Smooth muscle cell (in vitro differentiated cells): ENCODE results near the gene NACC2. TPM values are rescaled to one million over a fixed set of nuclear protein-coding genes. Genes with fewer than 3 reads are reported as not detected.

Source experiments
- DNase-seq: peaks from one replicate; lab custom pipeline; 2025; ENCODE audit not compliant: unreplicated experiment; lab: John Stamatoyannopoulos, UW
- H2AFZ ChIP-seq: fragments of 200-600 bp; sonication (generic); 2 replicates; pipeline ENCODE4 v1.6.0; 2016; ENCODE audit warnings: antibody characterized with exemption, low read depth, mild to moderate bottlenecking
- H3F3A ChIP-seq: fragments of 200-600 bp; sonication (generic); 2 replicates; pipeline ENCODE4 v1.6.0; 2017; ENCODE audit warnings: antibody characterized with exemption, low read depth
- H3K27ac ChIP-seq: fragments of 200-600 bp; sonication (generic); 2 replicates; pipeline ENCODE4 v1.5.1; 2016; ENCODE audit warnings: low read depth, mild to moderate bottlenecking
- H3K27me3 ChIP-seq: fragments of 200-600 bp; sonication (generic); 2 replicates; pipeline ENCODE4 v1.6.1; 2016; ENCODE audit warnings: low read depth, mild to moderate bottlenecking
- H3K36me3 ChIP-seq: fragments of 200-600 bp; sonication (generic); 2 replicates; pipeline ENCODE4 v1.5.1; 2016; ENCODE audit warnings: low read depth
- H3K4me1 ChIP-seq: fragments of 200-600 bp; sonication (generic); 2 replicates; pipeline ENCODE4 v1.5.1; 2016; ENCODE audit warnings: low read depth
- H3K4me2 ChIP-seq: fragments of 200-600 bp; sonication (generic); 2 replicates; pipeline ENCODE4 v1.6.0; 2016; ENCODE audit warnings: mild to moderate bottlenecking
- H3K4me3 ChIP-seq: fragments of 200-600 bp; sonication (generic); 2 replicates; pipeline ENCODE4 v1.5.1; 2016; ENCODE audit warnings: mild to moderate bottlenecking
- H3K79me2 ChIP-seq: fragments of 200-600 bp; sonication (generic); 2 replicates; pipeline ENCODE4 v1.6.0; 2016; ENCODE audit warnings: low read depth, mild to moderate bottlenecking
- H3K9ac ChIP-seq: fragments of 200-600 bp; sonication (generic); 2 replicates; pipeline ENCODE4 v1.6.0; 2016; ENCODE audit warnings: low read depth
- H3K9me3 ChIP-seq: fragments of 200-600 bp; sonication (generic); replicated peaks from 2 replicates; pipeline ENCODE4 v1.5.1; 2016; ENCODE audit warnings: low read depth
- H4K20me1 ChIP-seq: fragments of 200-600 bp; sonication (generic); 2 replicates; pipeline ENCODE4 v1.6.0; 2016; ENCODE audit warnings: low read depth
- WGBS: methylation state at CpG from one replicate; pipeline ENCODE4 v1.1.7; 2016; ENCODE audit warnings: low lambda C conversion rate; 5-methylcytosine and 5-hydroxymethylcytosine counted together
- polyA plus RNA-seq: library from polyadenylated mRNA; unstranded; fragments of >200 nt; fragmentation: Nextera tagmentation; extraction: Ambion mirVana; gene quantifications from 2 replicates; pipeline ENCODE4 v1.2.1, GENCODE V29; 2016
- total RNA-seq: library from RNA; depleted of rRNA; stranded (reverse); fragments of >200 nt; gene quantifications from 2 replicates; pipeline ENCODE4 v1.2.3, GENCODE V29; 2014
- TF ChIP-seq, protein P1 (sequence below): fragments of 200-600 bp; sonication (generic); IDR thresholded peaks from 2 replicates; pipeline ENCODE4 v1.5.1; 2017; ENCODE audit warnings: borderline replicate concordance, mild to moderate bottlenecking, antibody characterized with exemption; ENCODE audit not compliant: insufficient read depth, poor library complexity, severe bottlenecking

Gene NACC2
- total and polyA plus RNA-seq, 2 experiments from 2014 or later: 6.7 to 8.8 TPM

DNA sequence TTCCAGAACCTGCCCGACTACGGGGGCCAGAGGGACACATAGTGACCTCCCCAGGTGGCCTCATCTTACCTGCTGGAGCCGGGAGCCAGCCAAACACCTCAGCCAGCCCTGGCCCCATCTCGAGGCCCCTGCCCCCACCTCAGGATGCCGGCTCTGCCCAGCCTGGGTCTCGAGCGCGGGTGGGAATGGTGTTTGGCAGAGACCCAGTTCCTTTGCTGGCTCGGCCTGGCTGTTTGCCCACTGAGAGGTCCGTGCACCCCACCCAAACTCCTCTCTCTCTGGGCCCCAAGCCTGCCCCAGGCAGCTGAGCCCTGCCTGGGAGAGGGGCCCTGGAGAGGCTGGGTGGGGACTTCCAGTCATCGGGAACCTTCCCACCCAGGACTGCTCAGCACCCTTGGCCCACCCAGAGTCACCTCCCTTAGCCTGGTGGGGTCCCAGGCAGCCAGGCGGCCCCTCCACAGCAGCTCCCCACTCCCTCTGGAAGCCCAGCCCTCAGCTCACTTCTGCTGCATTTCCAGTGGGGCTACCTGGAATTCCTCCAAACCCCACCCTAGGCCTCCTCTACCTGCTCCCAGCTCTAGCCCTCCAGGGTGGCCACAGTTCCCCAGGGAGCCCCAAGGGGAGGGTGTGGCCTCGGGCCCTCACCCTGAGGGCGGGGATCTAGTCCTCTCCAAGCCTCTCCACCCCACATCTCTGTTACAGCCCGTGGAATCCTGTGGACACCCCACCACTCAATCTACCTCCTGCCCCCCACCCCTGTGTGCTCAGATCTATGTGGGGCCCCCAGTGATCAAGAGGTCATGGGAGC is 91.5 kb downstream of the NACC2 start:
- TF ChIP-seq, protein P1, sequence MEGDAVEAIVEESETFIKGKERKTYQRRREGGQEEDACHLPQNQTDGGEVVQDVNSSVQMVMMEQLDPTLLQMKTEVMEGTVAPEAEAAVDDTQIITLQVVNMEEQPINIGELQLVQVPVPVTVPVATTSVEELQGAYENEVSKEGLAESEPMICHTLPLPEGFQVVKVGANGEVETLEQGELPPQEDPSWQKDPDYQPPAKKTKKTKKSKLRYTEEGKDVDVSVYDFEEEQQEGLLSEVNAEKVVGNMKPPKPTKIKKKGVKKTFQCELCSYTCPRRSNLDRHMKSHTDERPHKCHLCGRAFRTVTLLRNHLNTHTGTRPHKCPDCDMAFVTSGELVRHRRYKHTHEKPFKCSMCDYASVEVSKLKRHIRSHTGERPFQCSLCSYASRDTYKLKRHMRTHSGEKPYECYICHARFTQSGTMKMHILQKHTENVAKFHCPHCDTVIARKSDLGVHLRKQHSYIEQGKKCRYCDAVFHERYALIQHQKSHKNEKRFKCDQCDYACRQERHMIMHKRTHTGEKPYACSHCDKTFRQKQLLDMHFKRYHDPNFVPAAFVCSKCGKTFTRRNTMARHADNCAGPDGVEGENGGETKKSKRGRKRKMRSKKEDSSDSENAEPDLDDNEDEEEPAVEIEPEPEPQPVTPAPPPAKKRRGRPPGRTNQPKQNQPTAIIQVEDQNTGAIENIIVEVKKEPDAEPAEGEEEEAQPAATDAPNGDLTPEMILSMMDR: no peak
- H3K27me3 ChIP-seq: no peaks in the 10 kb centered on the region
- H4K20me1 ChIP-seq: peaks cover 13% of the 10 kb centered on the region
- no peak overlapping the region for H3K27ac ChIP-seq
- H3K9ac ChIP-seq: no peak overlapping the region
- no peaks in the 10 kb centered on the region for H3K36me3 ChIP-seq
- no peaks in the 10 kb centered on the region for H3K9me3 ChIP-seq
- no peak overlapping the region for H3K4me2 ChIP-seq
- peaks cover 48% of the 10 kb centered on the region for H3K4me1 ChIP-seq
- no peak overlapping the region for H3K4me3 ChIP-seq
- no peaks in the 10 kb centered on the region for H3F3A ChIP-seq
- no peak overlapping the region for H2AFZ ChIP-seq
- DNase-seq: no peak
- H3K79me2 ChIP-seq: no peaks in the 10 kb centered on the region
- WGBS: 73% methylated on average over 15 of the region's 15 CpGs

DNA sequence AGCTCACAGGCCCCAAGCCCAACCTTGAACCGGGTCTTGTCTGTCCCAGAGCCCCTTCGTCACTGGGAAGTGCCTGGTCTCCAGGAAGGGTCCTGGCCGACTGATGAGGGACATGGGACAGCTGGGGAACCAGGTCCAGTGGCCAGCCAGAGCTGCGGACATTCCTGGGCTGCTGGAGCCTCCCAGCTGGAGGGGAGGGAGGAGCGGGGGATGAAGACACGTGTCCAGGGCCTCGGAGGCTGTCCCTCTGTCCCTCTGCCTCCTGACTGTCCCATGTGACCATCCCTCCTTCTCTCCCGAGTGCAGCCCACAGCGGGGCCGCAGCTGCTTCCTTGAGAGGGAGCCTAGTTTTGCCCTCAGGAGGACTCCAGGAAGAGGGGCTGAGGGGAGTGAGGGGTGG is 92.2 kb downstream of the NACC2 start:
- H3K27me3 ChIP-seq: no peaks in the 10 kb centered on the region
- 59% methylated on average over 10 of the region's 10 CpGs for WGBS
- H3K9me3 ChIP-seq: no peaks in the 10 kb centered on the region
- no peaks in the 10 kb centered on the region for H3F3A ChIP-seq
- no peak overlapping the region for H3K27ac ChIP-seq
- H3K4me3 ChIP-seq: no peak overlapping the region
- H3K4me2 ChIP-seq: no peak overlapping the region
- peaks cover 44% of the 10 kb centered on the region for H3K4me1 ChIP-seq
- H3K36me3 ChIP-seq: no peaks in the 10 kb centered on the region
- H3K79me2 ChIP-seq: no peaks in the 10 kb centered on the region
- TF ChIP-seq, protein P1: no peak
- DNase-seq: no peak
- peaks cover 8% of the 10 kb centered on the region for H4K20me1 ChIP-seq
- no peak overlapping the region for H2AFZ ChIP-seq
- H3K9ac ChIP-seq: no peak overlapping the region

DNA sequence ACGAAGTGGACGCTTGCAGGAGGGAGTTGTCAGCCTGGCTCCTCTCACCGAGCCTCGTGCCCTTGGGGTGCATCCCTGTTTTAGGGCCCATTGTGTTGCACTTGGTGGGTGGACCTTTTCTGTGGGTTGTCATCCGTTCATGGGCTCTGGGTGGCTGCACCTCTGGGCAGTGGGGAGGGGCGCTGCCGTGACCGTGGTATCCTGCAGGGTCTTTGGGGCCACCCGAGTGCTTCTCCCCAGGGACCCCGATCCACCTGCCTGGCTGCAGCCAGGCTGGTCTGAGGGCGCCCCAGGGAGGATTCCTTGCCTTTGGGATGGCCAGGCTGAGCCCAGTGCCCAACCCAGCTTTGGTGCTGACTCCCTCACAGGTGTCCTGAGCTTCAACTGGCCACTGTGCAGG is 92.9 kb downstream of the NACC2 start:
- H2AFZ ChIP-seq: no peak overlapping the region
- H3K79me2 ChIP-seq: no peaks in the 10 kb centered on the region
- peaks cover 5% of the 10 kb centered on the region for H4K20me1 ChIP-seq
- 97% methylated on average over 11 of the region's 11 CpGs for WGBS
- H3K27ac ChIP-seq: no peak overlapping the region
- no peak for DNase-seq
- H3K27me3 ChIP-seq: no peaks in the 10 kb centered on the region
- peaks cover 42% of the 10 kb centered on the region for H3K4me1 ChIP-seq
- no peak overlapping the region for H3K4me2 ChIP-seq
- TF ChIP-seq, protein P1: no peak
- H3K36me3 ChIP-seq: no peaks in the 10 kb centered on the region
- no peak overlapping the region for H3K9ac ChIP-seq
- H3F3A ChIP-seq: no peaks in the 10 kb centered on the region
- no peak overlapping the region for H3K4me3 ChIP-seq
- no peaks in the 10 kb centered on the region for H3K9me3 ChIP-seq

DNA sequence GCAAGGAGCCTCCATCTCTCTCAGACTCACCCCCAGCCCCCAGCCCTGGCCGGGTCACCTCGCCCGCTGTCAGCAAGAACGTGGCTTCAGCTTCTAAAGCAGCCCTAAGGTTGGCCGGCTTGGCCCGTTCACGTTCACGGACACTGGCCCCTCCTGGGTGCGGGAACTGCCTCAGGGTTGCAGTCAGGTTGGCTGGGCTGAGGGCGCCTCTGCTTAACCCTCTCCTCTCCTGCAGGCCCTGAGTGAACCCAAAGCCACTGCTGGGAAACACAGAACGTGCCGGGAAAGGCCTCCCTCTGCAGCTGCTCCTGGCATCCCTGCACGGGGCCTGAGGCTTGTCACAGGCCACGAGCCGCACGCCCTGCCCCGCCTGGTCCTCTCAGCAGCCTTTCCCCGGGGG is 93.9 kb downstream of the NACC2 start:
- Histone ChIP-seq H3K79me2 (no peaks in the 10 kb centered on the region), H3K4me2 (no peak overlapping the region), H3K4me3 (no peak overlapping the region), H3K4me1 (peaks cover 35% of the 10 kb centered on the region), H3K9ac (no peak overlapping the region), H4K20me1 (peaks cover 2% of the 10 kb centered on the region), H2AFZ (no peak overlapping the region), H3K27ac (no peak overlapping the region), H3K36me3 (no peaks in the 10 kb centered on the region), H3F3A (no peaks in the 10 kb centered on the region), H3K9me3 (no peaks in the 10 kb centered on the region), H3K27me3 (no peaks in the 10 kb centered on the region)
- TF ChIP-seq, protein P1: no peak
- DNase-seq: no peak
- 47% methylated on average over 18 of the region's 18 CpGs for WGBS
